ENCODE results near the gene IL1RAPL1. TPM values are rescaled to one million over a fixed set of nuclear protein-coding genes. Genes with fewer than 3 reads are reported as not detected.

IL1RAPL1 gene
- total RNA-seq, 1 experiment from 2014 or later: not detected

DNA sequence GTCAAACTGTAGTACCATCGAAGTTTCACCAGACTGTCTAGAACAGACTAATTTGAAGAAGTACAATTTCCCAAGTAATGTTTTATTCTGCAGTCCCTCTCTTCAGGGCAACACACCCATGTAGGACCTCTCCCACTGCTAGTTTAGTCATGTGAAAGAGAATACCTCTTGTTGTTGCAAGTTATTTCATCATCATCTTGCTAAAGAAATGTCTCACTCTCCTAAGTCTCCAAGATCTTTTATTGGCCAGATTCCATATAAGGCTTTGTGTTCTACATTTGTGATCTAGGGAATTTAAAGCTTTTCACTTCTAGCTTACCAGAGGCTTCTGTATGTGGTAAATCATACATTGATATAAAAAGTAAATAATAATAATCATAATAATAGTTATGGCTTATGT lies 882.8 kb downstream of the IL1RAPL1 start:
- TF ChIP-seq, protein P1, sequence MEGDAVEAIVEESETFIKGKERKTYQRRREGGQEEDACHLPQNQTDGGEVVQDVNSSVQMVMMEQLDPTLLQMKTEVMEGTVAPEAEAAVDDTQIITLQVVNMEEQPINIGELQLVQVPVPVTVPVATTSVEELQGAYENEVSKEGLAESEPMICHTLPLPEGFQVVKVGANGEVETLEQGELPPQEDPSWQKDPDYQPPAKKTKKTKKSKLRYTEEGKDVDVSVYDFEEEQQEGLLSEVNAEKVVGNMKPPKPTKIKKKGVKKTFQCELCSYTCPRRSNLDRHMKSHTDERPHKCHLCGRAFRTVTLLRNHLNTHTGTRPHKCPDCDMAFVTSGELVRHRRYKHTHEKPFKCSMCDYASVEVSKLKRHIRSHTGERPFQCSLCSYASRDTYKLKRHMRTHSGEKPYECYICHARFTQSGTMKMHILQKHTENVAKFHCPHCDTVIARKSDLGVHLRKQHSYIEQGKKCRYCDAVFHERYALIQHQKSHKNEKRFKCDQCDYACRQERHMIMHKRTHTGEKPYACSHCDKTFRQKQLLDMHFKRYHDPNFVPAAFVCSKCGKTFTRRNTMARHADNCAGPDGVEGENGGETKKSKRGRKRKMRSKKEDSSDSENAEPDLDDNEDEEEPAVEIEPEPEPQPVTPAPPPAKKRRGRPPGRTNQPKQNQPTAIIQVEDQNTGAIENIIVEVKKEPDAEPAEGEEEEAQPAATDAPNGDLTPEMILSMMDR (IDR thresholded peaks at IDR 0.05; ENCODE audit: unreplicated experiment): no peak
- Mint-ChIP-seq H3K36me3 (ENCODE audit: insufficient read depth, unreplicated experiment) (no peaks in the 10 kb centered on the region), H3K9me3 (ENCODE audit: unreplicated experiment) (no peaks in the 10 kb centered on the region), H3K4me3 (ENCODE audit: unreplicated experiment) (no peak overlapping the region), H3K4me1 (ENCODE audit: insufficient read depth, unreplicated experiment) (peaks cover 8% of the 10 kb centered on the region), H3K27me3 (ENCODE audit: insufficient read depth, unreplicated experiment) (peaks cover 16% of the 10 kb centered on the region), H3K27ac (ENCODE audit: low read depth, unreplicated experiment) (peak overlapping the region; percentile 60)
- ChIA-PET CTCF (interaction anchor here (0.6 to 0.8 kb wide), 3 partner anchors 9 to 950 kb away, joined by 3 to 7 read pairs (median 5); no protein-coding TSS in a partner anchor), POLR2A (interaction anchor here (0.7 kb wide), 1 partner anchor 9 kb away, joined by 3 read pairs; no protein-coding TSS in a partner anchor)
- peak; percentile 71 for DNase-seq (ENCODE audit: unreplicated experiment)
- no TSS peak for BruUV-seq (replicated peaks)
- intact Hi-C loops (cut with micrococcal nuclease): loop anchor here (2.0 to 10.0 kb wide), 2 partner anchors 193 to 235 kb away; no protein-coding TSS in a partner anchor

DNA sequence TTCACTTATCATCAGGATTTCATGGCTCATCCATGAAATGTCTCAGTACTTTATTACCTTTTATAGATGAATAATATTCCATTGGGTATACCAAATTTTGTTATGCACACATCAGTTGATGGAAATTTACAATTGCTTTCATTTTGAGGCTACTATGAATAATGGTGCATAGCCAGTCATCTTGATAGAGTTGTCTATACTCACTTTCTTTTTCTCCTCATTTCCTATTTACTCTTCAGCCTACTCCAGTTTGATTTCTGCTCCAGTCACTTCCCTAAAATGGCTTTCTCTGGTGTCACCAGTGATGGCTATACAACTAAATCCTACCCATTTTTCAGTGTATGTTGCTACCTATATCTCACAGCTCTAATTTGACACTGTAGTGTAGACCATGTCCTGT lies 884.6 kb downstream of the IL1RAPL1 start:
- DNase-seq (ENCODE audit: unreplicated experiment): no peak
- TF ChIP-seq, protein P1 (IDR thresholded peaks at IDR 0.05; ENCODE audit: unreplicated experiment): no peak
- POLR2A ChIA-PET: interaction anchor here (0.8 kb wide), 1 partner anchor 32 kb away, joined by 4 read pairs; no protein-coding TSS in a partner anchor
- peaks cover 8% of the 10 kb centered on the region for H3K4me1 Mint-ChIP-seq (ENCODE audit: insufficient read depth, unreplicated experiment)
- CTCF ChIA-PET: no interaction called here
- BruUV-seq (replicated peaks): no TSS peak
- no peak overlapping the region for H3K4me3 Mint-ChIP-seq (ENCODE audit: unreplicated experiment)
- intact Hi-C loops (cut with micrococcal nuclease): loop anchor here (2.0 to 10.0 kb wide), 2 partner anchors 191 to 237 kb away; no protein-coding TSS in a partner anchor
- H3K27ac Mint-ChIP-seq (ENCODE audit: low read depth, unreplicated experiment): no peak overlapping the region
- H3K27me3 Mint-ChIP-seq (ENCODE audit: insufficient read depth, unreplicated experiment): peaks cover 16% of the 10 kb centered on the region
- no peaks in the 10 kb centered on the region for H3K9me3 Mint-ChIP-seq (ENCODE audit: unreplicated experiment)
- H3K36me3 Mint-ChIP-seq (ENCODE audit: insufficient read depth, unreplicated experiment): no peaks in the 10 kb centered on the region

DNA sequence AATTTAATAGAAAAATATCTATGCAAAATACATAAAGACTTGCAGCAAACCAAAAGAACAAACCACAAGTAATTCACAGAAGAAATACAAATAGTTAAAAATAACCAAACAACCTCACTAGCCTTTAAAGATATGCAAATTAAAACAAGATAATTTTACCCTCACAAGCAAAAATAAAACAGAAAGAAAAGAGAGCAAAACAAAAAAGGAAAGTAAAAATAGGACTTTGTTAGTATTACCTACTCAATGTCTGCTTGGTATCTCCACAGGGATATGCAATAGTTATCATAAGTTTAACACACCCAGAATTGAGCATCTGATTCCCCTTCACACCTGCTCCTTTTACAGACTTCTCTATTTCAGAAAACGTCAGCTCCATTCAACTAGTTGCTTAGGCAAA lies 890.6 kb downstream of the IL1RAPL1 start:
- Mint-ChIP-seq H3K9me3 (ENCODE audit: unreplicated experiment) (no peaks in the 10 kb centered on the region), H3K27ac (ENCODE audit: low read depth, unreplicated experiment) (no peak overlapping the region), H3K4me3 (ENCODE audit: unreplicated experiment) (no peak overlapping the region), H3K27me3 (ENCODE audit: insufficient read depth, unreplicated experiment) (peaks cover 28% of the 10 kb centered on the region), H3K36me3 (ENCODE audit: insufficient read depth, unreplicated experiment) (no peaks in the 10 kb centered on the region), H3K4me1 (ENCODE audit: insufficient read depth, unreplicated experiment) (peaks cover 6% of the 10 kb centered on the region)
- no TSS peak for BruUV-seq (replicated peaks)
- no peak for DNase-seq (ENCODE audit: unreplicated experiment)
- TF ChIP-seq, protein P1 (IDR thresholded peaks at IDR 0.05; ENCODE audit: unreplicated experiment): no peak
- intact Hi-C loops (cut with micrococcal nuclease): loop anchor here (10.0 kb wide), 1 partner anchor 243 kb away; no protein-coding TSS in a partner anchor
- CTCF ChIA-PET: interaction anchor here (0.6 to 1.6 kb wide), 5 partner anchors 9 to 691 kb away, joined by 3 to 4 read pairs (median 3); no protein-coding TSS in a partner anchor
- POLR2A ChIA-PET: no interaction called here

DNA sequence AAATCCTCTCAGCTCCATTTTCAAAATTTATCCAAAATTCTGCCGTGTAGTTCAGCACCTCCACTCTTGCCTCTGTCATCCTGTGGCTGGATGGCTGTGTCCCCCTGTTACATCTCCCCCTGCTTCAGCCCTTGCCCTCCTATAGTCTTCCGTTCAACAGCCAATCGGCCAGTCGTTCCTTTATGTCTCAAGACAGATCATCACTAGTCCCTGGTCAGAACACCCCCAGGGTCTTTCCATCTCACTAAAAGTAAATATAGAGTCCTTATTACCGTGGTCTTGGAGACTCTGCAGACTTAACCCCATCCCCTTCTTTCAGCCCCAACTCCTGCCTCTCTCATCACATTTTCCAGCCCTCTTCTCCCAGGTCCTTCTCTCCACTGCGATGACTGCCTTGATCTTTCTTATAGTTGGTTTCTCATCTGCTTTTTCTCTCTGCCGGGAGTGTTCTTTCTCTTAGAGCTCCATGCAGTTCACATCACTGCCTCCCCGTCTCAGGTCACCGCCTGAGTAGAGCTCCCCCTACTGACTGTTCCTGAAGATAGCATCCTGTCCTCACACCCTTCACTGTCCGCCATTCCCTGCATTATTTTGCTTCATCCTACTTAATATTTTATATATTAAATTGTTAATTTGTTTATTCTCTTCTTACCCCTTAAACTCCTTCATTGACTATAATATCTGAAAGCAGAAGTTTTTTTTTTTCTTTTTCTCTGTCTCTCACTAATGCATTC lies 891.3 kb downstream of the IL1RAPL1 start:
- no peak overlapping the region for H3K4me3 Mint-ChIP-seq (ENCODE audit: unreplicated experiment)
- no peaks in the 10 kb centered on the region for H3K9me3 Mint-ChIP-seq (ENCODE audit: unreplicated experiment)
- ChIA-PET POLR2A (interaction anchor here (0.6 to 0.9 kb wide), 2 partner anchors 9 to 216 kb away, joined by 3 read pairs; no protein-coding TSS in a partner anchor), CTCF (interaction anchor here (0.5 to 1.6 kb wide), 19 partner anchors 8 to 952 kb away, joined by 3 to 7 read pairs (median 3); no protein-coding TSS in a partner anchor)
- intact Hi-C loops (cut with micrococcal nuclease): loop anchor here (10.0 kb wide), 1 partner anchor 244 kb away; no protein-coding TSS in a partner anchor
- peak; percentile 56 for DNase-seq (ENCODE audit: unreplicated experiment)
- H3K4me1 Mint-ChIP-seq (ENCODE audit: insufficient read depth, unreplicated experiment): peaks cover 6% of the 10 kb centered on the region
- H3K36me3 Mint-ChIP-seq (ENCODE audit: insufficient read depth, unreplicated experiment): no peaks in the 10 kb centered on the region
- TF ChIP-seq, protein P1 (IDR thresholded peaks at IDR 0.05; ENCODE audit: unreplicated experiment): peak; percentile 71
- no peak overlapping the region for H3K27ac Mint-ChIP-seq (ENCODE audit: low read depth, unreplicated experiment)
- BruUV-seq (replicated peaks): no TSS peak
- peaks cover 25% of the 10 kb centered on the region for H3K27me3 Mint-ChIP-seq (ENCODE audit: insufficient read depth, unreplicated experiment)

All from MCF 10A (cell line).